ENCODE results near the gene CBX1. TPM values are rescaled to one million over a fixed set of nuclear protein-coding genes. Genes with fewer than 3 reads are reported as not detected.

Gene CBX1
- total and polyA plus RNA-seq, 10 of the 15 experiments (the other 5 are each of a cell fraction or from before 2014, with no cell fraction given) = 11.8 to 99.2 (median 43.5) TPM

DNA sequence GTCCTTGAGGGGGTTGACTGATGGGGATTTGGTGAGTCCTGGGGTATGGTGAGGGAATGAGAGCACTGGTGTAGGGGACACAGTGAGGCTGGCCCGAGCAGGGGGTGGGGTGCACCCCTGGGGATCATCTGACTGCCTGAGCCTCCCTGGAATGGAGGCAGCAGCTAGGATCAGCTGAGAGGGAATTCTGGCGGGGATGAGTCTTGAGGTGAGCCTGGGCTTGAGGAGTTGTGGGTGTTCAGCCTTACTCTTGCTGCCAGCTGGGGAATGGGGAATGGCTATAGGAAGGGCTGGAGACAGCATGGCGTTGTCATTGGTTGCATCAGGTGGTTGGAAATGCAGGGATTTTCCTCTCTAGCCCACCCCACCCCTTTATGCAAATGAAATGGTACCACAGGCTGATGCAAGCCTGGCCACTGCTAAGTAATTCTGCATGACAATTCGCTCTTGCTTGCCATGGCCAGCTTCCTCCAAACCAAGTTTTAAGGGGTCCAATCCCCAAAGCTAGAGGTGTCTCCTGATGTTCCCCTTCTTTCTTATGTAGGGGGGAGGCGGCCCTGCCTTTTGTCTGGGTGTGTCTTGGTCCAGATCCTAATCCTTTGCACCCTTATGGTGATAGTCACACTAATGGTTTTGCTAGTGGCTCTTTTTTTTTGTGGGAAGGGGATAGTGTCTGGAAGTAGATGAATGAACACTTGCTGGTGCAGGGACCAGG lies 45.6 kb downstream of the CBX1 start:
- FAIRE-seq (peak; percentile 95), DNase-seq (ENCODE audit: low read depth, low spot score) (peak; percentile 38), ATAC-seq (peak; percentile 81)
- RAD21 ChIA-PET (ENCODE audit: unreplicated experiment) = interaction anchor here (0.8 to 5.7 kb wide), 8 partner anchors 8 to 85 kb away, joined by 3 to 32 read pairs (median 3); partner anchors contain the start of gene CDK5RAP3
- H2AFZ ChIP-seq (ENCODE audit: control insufficient read depth, low read depth, low read length) = no peak overlapping the region
- peak overlapping the region; percentile 91 for H3K4me2 ChIP-seq (ENCODE audit: control insufficient read depth, insufficient read depth)
- H3K27me3 ChIP-seq (replicated peaks in 1 of 2; ENCODE audit: control insufficient read depth in 2 of 2, insufficient read depth in 2 of 2, low read length in 1 of 2) = no peaks in the 10 kb centered on the region
- no TSS peak for BruUV-seq (replicated peaks)
- peak overlapping the region; percentile 66 for H3K9ac ChIP-seq (ENCODE audit: control insufficient read depth, insufficient read depth, low read length)
- H3K27ac ChIP-seq (ENCODE audit: control insufficient read depth, insufficient read depth) = peak overlapping the region; percentile 68
- CTCF ChIA-PET = interaction anchor here (0.8 to 7.2 kb wide), 9 partner anchors 9 to 56 kb away, joined by 3 to 43 read pairs (median 5); no protein-coding TSS in a partner anchor
- H3K4me3 ChIP-seq = peak overlapping the region; percentile 64
- no peaks in the 10 kb centered on the region for H3K9me3 ChIP-seq (replicated peaks; ENCODE audit: control insufficient read depth, insufficient read depth, low read length)
- peaks cover 49 to 50% of the 10 kb centered on the region in 2 experiments for H3K36me3 ChIP-seq (ENCODE audit: control insufficient read depth in 2 of 2, insufficient read depth in 2 of 2, low read length in 1 of 2)
- peaks cover 5% of the 10 kb centered on the region; the same call in 1 of the 2 replicates for H4K20me1 ChIP-seq (ENCODE audit: control insufficient read depth, insufficient read depth)
- SMC1A ChIA-PET (ENCODE audit: uncharacterized antibody, unreplicated experiment) = interaction anchor here (0.8 to 3.9 kb wide), 12 partner anchors 8 to 85 kb away, joined by 3 to 15 read pairs (median 4); no protein-coding TSS in a partner anchor
- in situ Hi-C loops (cut with MboI) = no loop called here
- WGBS (ENCODE audit: insufficient coverage, insufficient replicate concordance, low lambda C conversion rate, missing lambda C conversion rate) = 8% methylated on average over 5 of the region's 5 CpGs
- H3K4me1 ChIP-seq (ENCODE audit: control insufficient read depth, insufficient read depth, low read length) = peaks cover 25% of the 10 kb centered on the region
- POLR2A ChIA-PET = interaction anchor here (0.5 to 3.3 kb wide), 8 partner anchors 9 to 56 kb away, joined by 3 to 18 read pairs (median 6); partner anchors contain the start of gene SNX11
- intact Hi-C loops (cut with micrococcal nuclease; ENCODE audit: unreplicated experiment) = no loop called here
- H3K79me2 ChIP-seq (ENCODE audit: control insufficient read depth, insufficient read depth, low read length) = peaks cover 74% of the 10 kb centered on the region
- TF ChIP-seq DPF2 (IDR thresholded peaks at IDR 0.05) = no peak
- peak in 1 of 2 experiments; percentile 37; a peak in 2 of 4 replicates for TF ChIP-seq IKZF2 (IDR thresholded peaks at IDR 0.05)
- peak; percentile 37; the same call in 1 of the 2 replicates for TF ChIP-seq RAD51 (IDR thresholded peaks at IDR 0.05)
- TF ChIP-seq CEBPB (IDR thresholded peaks at IDR 0.05; ENCODE audit: borderline replicate concordance in 1 of 2, low read depth in 2 of 2, low read length in 2 of 2) = peak in 1 of 2 experiments; percentile 93; a peak in 2 of 4 replicates
- no peak for TF ChIP-seq ZSCAN29 (IDR thresholded peaks at IDR 0.05)
- peak; percentile 46; the same call in 1 of the 2 replicates for TF ChIP-seq ATF7 (IDR thresholded peaks at IDR 0.05; ENCODE audit: low read depth)
- TF ChIP-seq RCOR1 (conservative IDR thresholded peaks at IDR 0.05; ENCODE audit: low read depth, low read length) = no peak
- TF ChIP-seq YY1 (IDR thresholded peaks at IDR 0.05; ENCODE audit: low read depth, low read length) = 0 out of 2 replicates have a peak, but pooled peaks have one; percentile 36
- peak; percentile 75 for TF ChIP-seq RUNX3 (IDR thresholded peaks at IDR 0.05; ENCODE audit: low read length)
- no peak for TF ChIP-seq EZH2 (IDR thresholded peaks at IDR 0.05; ENCODE audit: borderline replicate concordance, control insufficient read depth, low read depth, low read length)
- TF ChIP-seq RELA (IDR thresholded peaks at IDR 0.05; ENCODE audit: borderline replicate concordance, partially characterized antibody) = peak; percentile 56
- TF ChIP-seq NFYB (IDR thresholded peaks at IDR 0.05; ENCODE audit: insufficient read depth, low read depth, low read length) = peak; percentile 76
- peak; percentile 69; the same call in 1 of the 2 replicates for TF ChIP-seq IKZF1 (conservative IDR thresholded peaks at IDR 0.05)
- TF ChIP-seq EED (IDR thresholded peaks at IDR 0.05; ENCODE audit: low read depth) = 0 out of 2 replicates have a peak, but pooled peaks have one; percentile 22
- peak; percentile 98 for TF ChIP-seq POU2F2 (IDR thresholded peaks at IDR 0.05; ENCODE audit: borderline replicate concordance, low read depth, low read length)
- TF ChIP-seq MXI1 (IDR thresholded peaks at IDR 0.05; ENCODE audit: low read depth, low read length) = no peak
- peak; percentile 59; the same call in 1 of the 2 replicates for TF ChIP-seq POLR2A (IDR thresholded peaks at IDR 0.05; ENCODE audit: low read depth, low read length)
- TF ChIP-seq MTA2 (IDR thresholded peaks at IDR 0.05; ENCODE audit: low read depth) = no peak
- TF ChIP-seq ZBED1 (IDR thresholded peaks at IDR 0.05; ENCODE audit: borderline replicate concordance) = no peak
- peak; percentile 34; the same call in 1 of the 2 replicates for TF ChIP-seq POLR2AphosphoS5 (IDR thresholded peaks at IDR 0.05; ENCODE audit: low read length)
- TF ChIP-seq PML (IDR thresholded peaks at IDR 0.05; ENCODE audit: low read length) = no peak
- TF ChIP-seq, protein P1, sequence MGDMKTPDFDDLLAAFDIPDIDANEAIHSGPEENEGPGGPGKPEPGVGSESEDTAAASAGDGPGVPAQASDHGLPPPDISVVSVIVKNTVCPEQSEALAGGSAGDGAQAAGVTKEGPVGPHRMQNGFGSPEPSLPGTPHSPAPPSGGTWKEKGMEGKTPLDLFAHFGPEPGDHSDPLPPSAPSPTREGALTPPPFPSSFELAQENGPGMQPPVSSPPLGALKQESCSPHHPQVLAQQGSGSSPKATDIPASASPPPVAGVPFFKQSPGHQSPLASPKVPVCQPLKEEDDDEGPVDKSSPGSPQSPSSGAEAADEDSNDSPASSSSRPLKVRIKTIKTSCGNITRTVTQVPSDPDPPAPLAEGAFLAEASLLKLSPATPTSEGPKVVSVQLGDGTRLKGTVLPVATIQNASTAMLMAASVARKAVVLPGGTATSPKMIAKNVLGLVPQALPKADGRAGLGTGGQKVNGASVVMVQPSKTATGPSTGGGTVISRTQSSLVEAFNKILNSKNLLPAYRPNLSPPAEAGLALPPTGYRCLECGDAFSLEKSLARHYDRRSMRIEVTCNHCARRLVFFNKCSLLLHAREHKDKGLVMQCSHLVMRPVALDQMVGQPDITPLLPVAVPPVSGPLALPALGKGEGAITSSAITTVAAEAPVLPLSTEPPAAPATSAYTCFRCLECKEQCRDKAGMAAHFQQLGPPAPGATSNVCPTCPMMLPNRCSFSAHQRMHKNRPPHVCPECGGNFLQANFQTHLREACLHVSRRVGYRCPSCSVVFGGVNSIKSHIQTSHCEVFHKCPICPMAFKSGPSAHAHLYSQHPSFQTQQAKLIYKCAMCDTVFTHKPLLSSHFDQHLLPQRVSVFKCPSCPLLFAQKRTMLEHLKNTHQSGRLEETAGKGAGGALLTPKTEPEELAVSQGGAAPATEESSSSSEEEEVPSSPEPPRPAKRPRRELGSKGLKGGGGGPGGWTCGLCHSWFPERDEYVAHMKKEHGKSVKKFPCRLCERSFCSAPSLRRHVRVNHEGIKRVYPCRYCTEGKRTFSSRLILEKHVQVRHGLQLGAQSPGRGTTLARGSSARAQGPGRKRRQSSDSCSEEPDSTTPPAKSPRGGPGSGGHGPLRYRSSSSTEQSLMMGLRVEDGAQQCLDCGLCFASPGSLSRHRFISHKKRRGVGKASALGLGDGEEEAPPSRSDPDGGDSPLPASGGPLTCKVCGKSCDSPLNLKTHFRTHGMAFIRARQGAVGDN (IDR thresholded peaks at IDR 0.05) = 0 out of 2 replicates have a peak, but pooled peaks have one; percentile 48
- TF ChIP-seq JUNB (IDR thresholded peaks at IDR 0.05) = no peak
